NCI-H1048 (cell line): Measurements from ENCODE around the gene PRR11.
"Not testable (repeated sequence)": the region's sequence is repeated elsewhere in the genome, so short reads cannot be mapped to it uniquely, and the experiment has no call there.

Experiments
- DNase-seq: peaks from one replicate; lab custom pipeline; 2025; lab: John Stamatoyannopoulos, UW

PRR11 gene

GRCh38 chr17:59155439-59156177 lies at the start of gene PRR11:
Gene PRR11 (plus strand): TSS chr17:59155746. CDS start chr17:59169753, 14,007 bp downstream.
- DNase-seq = peak; percentile 100

GRCh38 chr17:59105852-59106462 lies 49.6 kb upstream of the PRR11 start:
- DNase-seq = no peak

GRCh38 chr17:59106463-59107305 lies 48.9 kb upstream of the PRR11 start, which contains the start of gene TRIM37:
Gene TRIM37 (minus strand): TSS chr17:59106880. CDS start chr17:59106461, 419 bp downstream.
- peak; percentile 94 for DNase-seq

GRCh38 chr17:59107306-59107670 lies 48.3 kb upstream of the PRR11 start:
- no peak for DNase-seq

GRCh38 chr17:59108400-59109102 lies 47.0 kb upstream of the PRR11 start:
- DNase-seq = no peak

GRCh38 chr17:59110973-59111372 lies 44.6 kb upstream of the PRR11 start:
- DNase-seq = no peak

GRCh38 chr17:59111539-59111938 lies 44.0 kb upstream of the PRR11 start:
- no peak for DNase-seq

GRCh38 chr17:59115474-59115873 lies 40.1 kb upstream of the PRR11 start:
- no peak for DNase-seq

GRCh38 chr17:59121901-59122480 lies 33.6 kb upstream of the PRR11 start:
- DNase-seq = no peak

- DNase-seq = no peak
Measured at GRCh38 chr17:59124665-59125064, 30.9 kb upstream of the PRR11 start.

GRCh38 chr17:59126809-59127417 lies 28.6 kb upstream of the PRR11 start:
- DNase-seq = no peak

- DNase-seq = no peak
Measured at GRCh38 chr17:59129814-59130213, 25.7 kb upstream of the PRR11 start.

- no peak for DNase-seq
Measured at GRCh38 chr17:59131131-59131530, 24.4 kb upstream of the PRR11 start.

GRCh38 chr17:59138339-59138738 lies 17.2 kb upstream of the PRR11 start:
- not testable (repeated sequence) for DNase-seq

- DNase-seq = no peak
Measured at GRCh38 chr17:59139939-59140338, 15.6 kb upstream of the PRR11 start.

- no peak for DNase-seq
Measured at GRCh38 chr17:59141860-59142259, 13.7 kb upstream of the PRR11 start.

- no peak for DNase-seq
Measured at GRCh38 chr17:59145571-59146096, 9.9 kb upstream of the PRR11 start.

GRCh38 chr17:59149051-59149450 lies 6.5 kb upstream of the PRR11 start:
- no peak for DNase-seq

- no peak for DNase-seq
Measured at GRCh38 chr17:59149841-59150511, 5.6 kb upstream of the PRR11 start.

- no peak for DNase-seq
Measured at GRCh38 chr17:59151006-59151405, 4.5 kb upstream of the PRR11 start.
